Caco-2 (cell line): ENCODE results near the gene RGS1. TPM values are rescaled to one million over a fixed set of nuclear protein-coding genes. Genes with fewer than 3 reads are reported as not detected.
"Not testable (repeated sequence)": the region's sequence is repeated elsewhere in the genome, so short reads cannot be mapped to it uniquely, and the experiment has no call there.

Experiments
- BruUV-seq: library from RNA; stranded (reverse); fragments of 400-500 nt; replicated peaks from 2 replicates; lab custom pipeline; 2021; lab: Mats Ljungman, UMichigan
- CTCF ChIA-PET: fragments of 300-600 bp; sonication (Branson Sonifier 250); formaldehyde crosslinking; loops from one replicate; lab custom pipeline; 2022; ENCODE audit warnings: antibody characterized with exemption; lab: Charles Lee
- POLR2A ChIA-PET: fragments of 300-600 bp; sonication (Branson Sonifier 250); formaldehyde crosslinking; loops from one replicate; lab custom pipeline; 2022; ENCODE audit warnings: antibody characterized with exemption; lab: Charles Lee
- DNase-seq, 2 experiments: peaks; one replicate each; pipeline versions ENCODE4 v3.0.0 to v3.0.0-alpha.2; 2020 to 2022
- H3K27me3 ChIP-seq: replicated peaks from 2 replicates; pipeline ENCODE4 v1.6.0; 2011; ENCODE audit warnings: low read length; ENCODE audit not compliant: control insufficient read depth, insufficient read depth
- H3K36me3 ChIP-seq: 2 replicates; pipeline ENCODE4 v1.5.1; 2011; ENCODE audit warnings: low read length; ENCODE audit not compliant: control insufficient read depth, insufficient read depth
- H3K4me1 ChIP-seq: fragments of 250-450 bp; sonication (Bioruptor Pico); 2 replicates; pipeline ENCODE4 v1.5.1; 2020; ENCODE audit warnings: mild to moderate bottlenecking
- H3K4me3 ChIP-seq: 2 replicates; pipeline ENCODE4 v1.5.1; 2011; ENCODE audit warnings: low read depth, mild to moderate bottlenecking, control low read depth, low read length
- H3K9me3 ChIP-seq: fragments of 250-450 bp; sonication (Bioruptor Pico); 2 replicates; pipeline ENCODE4 v1.5.1; 2020; ENCODE audit warnings: mild to moderate bottlenecking, moderate library complexity
- H3K27ac Mint-ChIP-seq: one replicate; pipeline ENCODE4 v1.8.0; 2022; ENCODE audit warnings: mixed read lengths; ENCODE audit not compliant: unreplicated experiment
- H3K27me3 Mint-ChIP-seq: one replicate; pipeline ENCODE4 v1.8.0; 2022; ENCODE audit warnings: mixed read lengths; ENCODE audit not compliant: insufficient read depth, unreplicated experiment
- H3K36me3 Mint-ChIP-seq: one replicate; pipeline ENCODE4 v1.8.0; 2022; ENCODE audit warnings: mild to moderate bottlenecking, mixed read lengths; ENCODE audit not compliant: insufficient read depth, unreplicated experiment
- H3K4me1 Mint-ChIP-seq: one replicate; pipeline ENCODE4 v1.8.0; 2022; ENCODE audit warnings: low read depth, mixed read lengths; ENCODE audit not compliant: unreplicated experiment
- H3K4me3 Mint-ChIP-seq: one replicate; pipeline ENCODE4 v1.8.0; 2022; ENCODE audit warnings: mild to moderate bottlenecking, moderate library complexity, mixed read lengths; ENCODE audit not compliant: unreplicated experiment
- H3K9me3 Mint-ChIP-seq: one replicate; pipeline ENCODE4 v1.8.0; 2022; ENCODE audit warnings: mixed read lengths; ENCODE audit not compliant: unreplicated experiment
- CTCF ChIP-seq, 2 experiments: fragments of 200-600 bp in 1 of 2; IDR thresholded peaks; 1 replicate in 1 of 2; 2 replicates in 1 of 2; pipeline versions ENCODE4 v1.5.1 to v1.8.0; 2011 to 2022; ENCODE audit warnings: antibody characterized with exemption in 1 of 2, control low read depth in 1 of 2, inconsistent platforms in 1 of 2, low read depth in 1 of 2, low read length in 1 of 2, mild to moderate bottlenecking in 1 of 2, moderate library complexity in 1 of 2; ENCODE audit not compliant: insufficient read depth in 1 of 2, severe bottlenecking in 1 of 2, unreplicated experiment in 1 of 2
- intact Hi-C: fragments of 100-400 bp; cut with micrococcal nuclease; formaldehyde crosslinking; loops from one replicate; pipeline ENCODE4 v1.10.0; 2022; ENCODE audit not compliant: unreplicated experiment
- total RNA-seq: library from RNA; stranded (reverse); gene quantifications from 2 replicates; pipeline ENCODE4 v1.2.3, GENCODE V29; 2022

Gene RGS1
- total RNA-seq, 1 experiment from 2014 or later: not detected

DNA sequence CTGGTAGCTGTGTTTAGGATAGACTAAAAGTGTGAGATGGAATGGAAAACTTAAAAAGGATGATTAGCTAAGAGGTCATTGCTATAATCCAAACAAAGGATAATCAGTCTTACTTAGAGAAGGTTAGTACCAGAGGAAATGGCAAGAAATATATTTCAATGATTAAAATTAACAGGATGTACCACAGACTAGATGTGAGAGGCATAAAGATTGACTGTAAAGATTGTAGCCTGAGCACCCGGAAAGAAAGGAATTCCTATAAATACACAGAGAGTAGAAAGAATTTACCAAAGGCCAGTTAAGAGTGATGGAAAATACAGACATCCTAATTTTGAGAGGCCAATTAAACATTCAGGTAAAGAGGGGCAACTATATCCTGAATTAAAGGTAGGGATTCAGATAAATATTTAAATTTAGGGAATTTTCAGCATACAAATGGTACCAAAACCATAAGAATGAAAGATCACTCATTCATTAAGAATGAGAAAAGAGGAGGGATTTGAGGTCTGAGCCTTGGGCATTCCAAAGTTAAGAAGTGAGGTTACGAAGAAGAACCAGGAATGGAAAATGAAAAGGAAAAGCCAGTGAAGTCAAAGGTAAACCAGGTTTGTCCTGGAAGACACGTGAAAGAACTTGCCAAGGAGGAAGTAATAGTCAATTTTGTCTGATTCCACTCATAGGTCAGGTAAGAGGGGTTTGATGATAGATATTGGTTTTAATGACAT, 46.4 kb upstream of the RGS1 start:
- ChIA-PET POLR2A (no interaction called here), CTCF (no interaction called here)
- Histone ChIP-seq H3K9me3 (no peaks in the 10 kb centered on the region), H3K36me3 (no peaks in the 10 kb centered on the region), H3K4me1 (peaks cover 4% of the 10 kb centered on the region; the same call in 1 of the 2 replicates), H3K4me3 (no peak overlapping the region), H3K27me3 (no peaks in the 10 kb centered on the region)
- H3K36me3 Mint-ChIP-seq: no peaks in the 10 kb centered on the region
- no TSS peak for BruUV-seq
- no peak for DNase-seq
- no peaks in the 10 kb centered on the region for H3K9me3 Mint-ChIP-seq
- intact Hi-C loops: no loop called here
- TF ChIP-seq CTCF (IDR thresholded peaks at IDR 0.05; ENCODE audit: insufficient read depth in 1 of 2, low read depth in 1 of 2, low read length in 1 of 2, severe bottlenecking in 1 of 2, unreplicated experiment in 1 of 2): no peak
- H3K27me3 Mint-ChIP-seq: peaks cover 9% of the 10 kb centered on the region
- H3K4me3 Mint-ChIP-seq: no peak overlapping the region
- H3K27ac Mint-ChIP-seq: no peak overlapping the region
- peaks cover 13% of the 10 kb centered on the region for H3K4me1 Mint-ChIP-seq

DNA sequence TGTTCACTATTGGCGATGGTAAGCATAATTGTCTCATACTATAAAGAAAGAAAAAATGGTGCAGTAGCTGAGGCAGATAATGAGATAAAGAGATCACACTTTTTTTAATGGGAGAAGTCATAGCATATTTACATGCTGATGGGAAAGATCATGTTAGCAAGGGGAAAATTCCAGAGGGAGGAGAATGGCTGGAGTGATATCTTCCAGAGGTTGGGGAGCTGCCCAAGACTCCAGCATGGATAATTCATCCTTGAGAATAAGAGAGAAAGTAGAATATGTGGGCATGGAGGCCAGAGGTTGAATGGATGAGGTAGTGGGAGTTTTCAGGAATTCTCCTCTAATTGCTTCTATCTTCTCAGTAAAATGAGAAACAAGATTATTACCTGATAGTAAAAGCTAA, 45.8 kb upstream of the RGS1 start:
- ChIA-PET CTCF (no interaction called here), POLR2A (no interaction called here)
- intact Hi-C loops: no loop called here
- Histone ChIP-seq H3K9me3 (no peaks in the 10 kb centered on the region), H3K27me3 (no peaks in the 10 kb centered on the region), H3K4me1 (peaks cover 4% of the 10 kb centered on the region; the same call in 1 of the 2 replicates), H3K4me3 (no peak overlapping the region), H3K36me3 (no peaks in the 10 kb centered on the region)
- DNase-seq: no peak
- Mint-ChIP-seq H3K9me3 (no peaks in the 10 kb centered on the region), H3K4me3 (no peak overlapping the region), H3K36me3 (no peaks in the 10 kb centered on the region), H3K27me3 (peaks cover 6% of the 10 kb centered on the region), H3K27ac (no peak overlapping the region), H3K4me1 (peaks cover 13% of the 10 kb centered on the region)
- no TSS peak for BruUV-seq
- TF ChIP-seq CTCF (IDR thresholded peaks at IDR 0.05; ENCODE audit: insufficient read depth in 1 of 2, low read depth in 1 of 2, low read length in 1 of 2, severe bottlenecking in 1 of 2, unreplicated experiment in 1 of 2): no peak

DNA sequence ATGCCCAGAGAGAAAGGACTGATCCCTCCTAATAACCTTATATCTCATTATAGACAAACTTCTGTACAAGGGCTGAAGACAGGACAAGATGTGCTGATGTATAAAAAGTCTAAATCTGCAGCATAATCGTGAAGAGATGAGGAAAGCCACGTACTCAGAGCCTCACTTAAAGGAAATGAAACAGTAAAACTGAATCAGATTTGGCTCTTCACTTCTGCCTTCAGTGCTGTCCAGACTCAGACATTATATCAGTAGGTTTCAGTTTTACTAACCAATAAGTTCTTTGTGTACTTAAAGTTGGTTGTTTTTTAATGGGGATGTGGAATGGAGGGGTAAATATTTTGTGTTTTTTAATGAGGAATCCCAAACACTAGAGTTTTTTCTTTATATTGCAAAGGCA, 45.3 kb upstream of the RGS1 start:
- Histone ChIP-seq H3K4me3 (no peak overlapping the region), H3K4me1 (peaks cover 4% of the 10 kb centered on the region; the same call in 1 of the 2 replicates), H3K27me3 (no peaks in the 10 kb centered on the region), H3K9me3 (no peaks in the 10 kb centered on the region), H3K36me3 (no peaks in the 10 kb centered on the region)
- intact Hi-C loops: no loop called here
- no TSS peak for BruUV-seq
- Mint-ChIP-seq H3K36me3 (no peaks in the 10 kb centered on the region), H3K27ac (no peak overlapping the region), H3K4me1 (peaks cover 13% of the 10 kb centered on the region), H3K4me3 (no peak overlapping the region), H3K27me3 (peaks cover 6% of the 10 kb centered on the region), H3K9me3 (no peaks in the 10 kb centered on the region)
- DNase-seq: no peak
- ChIA-PET POLR2A (no interaction called here), CTCF (no interaction called here)
- TF ChIP-seq CTCF (IDR thresholded peaks at IDR 0.05; ENCODE audit: insufficient read depth in 1 of 2, low read depth in 1 of 2, low read length in 1 of 2, severe bottlenecking in 1 of 2, unreplicated experiment in 1 of 2): no peak

- intact Hi-C loops, H3K27me3 Mint-ChIP-seq, H3K4me1 ChIP-seq, CTCF ChIA-PET, H3K27me3 ChIP-seq, BruUV-seq, H3K4me3 Mint-ChIP-seq, H3K27ac Mint-ChIP-seq, H3K36me3 Mint-ChIP-seq, H3K36me3 ChIP-seq, H3K9me3 Mint-ChIP-seq, POLR2A ChIA-PET, H3K9me3 ChIP-seq, H3K4me3 ChIP-seq: not testable (repeated sequence)
- DNase-seq: peak; percentile 5 to 38
- H3K4me1 Mint-ChIP-seq: peaks cover 13% of the 10 kb centered on the region
Measured at GRCh38 chr1:192531037-192531703, 44.4 kb upstream of the RGS1 start.
